ENCODE results near the gene NLGN1. TPM values are rescaled to one million over a fixed set of nuclear protein-coding genes. Genes with fewer than 3 reads are reported as not detected.

Gene NLGN1
- total and polyA plus RNA-seq, 9 of the 15 experiments (the other 6 are each of a cell fraction or from before 2014, with no cell fraction given): under 0.01 to 0.01 TPM; not detected in 7

DNA sequence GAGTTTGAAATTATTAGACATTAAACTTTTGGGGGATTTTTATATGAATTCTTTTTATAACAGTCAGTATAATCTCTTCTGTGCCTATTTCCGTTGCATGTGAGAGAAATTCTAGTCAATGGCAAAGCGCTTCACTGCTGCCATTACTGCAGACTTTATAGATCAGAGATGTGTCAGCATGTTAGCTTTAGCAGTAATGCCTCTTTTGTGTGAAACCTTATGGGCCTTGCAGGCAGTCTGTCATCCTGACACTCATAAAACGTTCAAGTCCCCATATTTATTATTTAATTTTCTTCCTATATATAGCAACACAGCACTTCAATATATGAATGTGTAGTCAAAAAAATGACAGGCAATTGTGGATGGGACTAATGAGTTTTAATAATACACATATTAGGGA, 191.0 kb downstream of the NLGN1 start (continued):
- TF ChIP-seq PREB (CRISPR knock-in tag; IDR thresholded peaks at IDR 0.05) (no peak), CBFB (CRISPR knock-in tag; IDR thresholded peaks at IDR 0.05) (no peak), C11orf30 (IDR thresholded peaks at IDR 0.05; ENCODE audit: low read depth) (no peak)

GRCh38 chr3:173589116-173589515, 191.6 kb downstream of the NLGN1 start:
- H4K20me1 ChIP-seq (replicated peaks; ENCODE audit: control insufficient read depth, insufficient read depth, low read length): no peaks in the 10 kb centered on the region
- H2AFZ ChIP-seq (ENCODE audit: low read depth, low read length): no peak overlapping the region
- BruUV-seq (replicated peaks): no TSS peak
- ATAC-seq (no peak), FAIRE-seq (no peak), DNase-seq (ENCODE audit: extremely low read depth in 1 of 4, low spot score in 3 of 4) (no peak)
- WGBS (ENCODE audit: insufficient coverage, low coverage, missing lambda C conversion rate): 0% methylated on average over 1 of the region's 1 CpG
- H3K9me3 ChIP-seq (replicated peaks; ENCODE audit: control insufficient read depth, insufficient read depth, low read depth, low read length): no peaks in the 10 kb centered on the region
- H3K4me1 ChIP-seq (replicated peaks in 1 of 2; ENCODE audit: control insufficient read depth in 2 of 2, insufficient read depth in 2 of 2, low read length in 2 of 2): no peaks in the 10 kb centered on the region
- no peaks in the 10 kb centered on the region for H3K36me3 ChIP-seq (ENCODE audit: control insufficient read depth, insufficient read depth, low read length)
- H3K27ac ChIP-seq (ENCODE audit: extremely low read depth, low read depth, low read length): no peak overlapping the region
- in situ Hi-C loops (cut with MboI) (no loop called here), intact Hi-C loops (cut with micrococcal nuclease) (no loop called here)
- ChIA-PET POLR2A (no interaction called here), CTCF (ENCODE audit: low intra/inter-chr PET ratio) (no interaction called here)
- TF ChIP-seq KDM4B (IDR thresholded peaks at IDR 0.05; ENCODE audit: borderline replicate concordance in 2 of 2, low read depth in 1 of 2): no peak
- no peak for TF ChIP-seq ILK (tag; IDR thresholded peaks at IDR 0.05; ENCODE audit: borderline replicate concordance, low read depth)
- no peak for TF ChIP-seq CBX1 (IDR thresholded peaks at IDR 0.05; ENCODE audit: low read depth)
- TF ChIP-seq NRF1 (conservative IDR thresholded peaks at IDR 0.05 in 1 of 2, IDR thresholded peaks at IDR 0.05 in 1 of 2): no peak
- TF ChIP-seq ZNF224 (CRISPR knock-in tag; IDR thresholded peaks at IDR 0.05): no peak
- no peak for TF ChIP-seq RCOR1 (IDR thresholded peaks at IDR 0.05; ENCODE audit: borderline replicate concordance in 1 of 2, low read depth in 2 of 2, low read length in 2 of 2)
- TF ChIP-seq FOSL1 (tag; conservative IDR thresholded peaks at IDR 0.05): no peak
- no peak for TF ChIP-seq FOXK1 (CRISPR knock-in tag; IDR thresholded peaks at IDR 0.05; ENCODE audit: borderline replicate concordance)
- TF ChIP-seq GATA2 (CRISPR knock-in tag; IDR thresholded peaks at IDR 0.05): no peak
- no peaks in the 10 kb centered on the region for H3K79me2 ChIP-seq (ENCODE audit: control insufficient read depth, insufficient read depth, low read length)
- H3K4me2 ChIP-seq (ENCODE audit: insufficient read depth, low read length): no peak overlapping the region
- no peak overlapping the region for H3K9ac ChIP-seq (ENCODE audit: insufficient read depth in 1 of 2, low read depth in 2 of 2, low read length in 2 of 2)
- H3K27me3 ChIP-seq (ENCODE audit: control insufficient read depth in 2 of 2, insufficient read depth in 2 of 2, low read length in 2 of 2): no peaks in the 10 kb centered on the region
- no peak overlapping the region for H3K4me3 ChIP-seq
- no peaks in the 10 kb centered on the region for H3K9me1 ChIP-seq (ENCODE audit: control insufficient read depth, insufficient read depth, low read length)
